ENCODE measurements around the gene MBD4. TPM values are rescaled to one million over a fixed set of nuclear protein-coding genes. Genes with fewer than 3 reads are reported as not detected.

MBD4 gene
- total RNA-seq, 1 experiment from 2014 or later, result 36.9 TPM

DNA sequence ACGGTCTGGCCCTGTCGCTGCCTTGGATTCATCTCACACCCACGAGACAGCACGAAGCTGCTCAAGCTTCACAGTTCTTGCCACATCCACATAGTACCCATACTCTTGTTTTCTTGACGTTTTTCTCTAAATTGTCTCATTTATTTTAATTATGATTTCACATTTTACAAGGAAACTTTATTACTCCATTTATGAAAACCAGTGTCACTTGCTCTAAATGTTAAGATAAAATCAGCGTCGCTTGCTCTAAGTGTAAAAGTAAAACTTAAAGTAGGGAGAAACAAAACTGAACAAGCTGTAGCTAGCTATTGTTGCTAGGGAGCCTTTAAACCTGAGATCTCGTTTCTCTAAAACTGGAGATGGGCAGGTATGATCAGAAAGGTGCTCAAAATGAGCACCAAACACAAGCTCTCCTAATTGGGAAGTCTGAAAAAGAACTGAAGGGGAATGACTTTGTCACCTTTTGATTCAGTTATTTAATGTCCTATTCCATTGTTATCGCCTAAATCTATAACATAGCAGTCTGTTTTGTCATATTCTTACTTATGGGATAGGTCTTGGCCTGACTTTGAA lies 956 bp upstream of the MBD4 start:
- Mint-ChIP-seq H3K9me3 (no peaks in the 10 kb centered on the region), H3K4me1 (peaks cover 31% of the 10 kb centered on the region), H3K27me3 (ENCODE audit: low read depth) (no peaks in the 10 kb centered on the region; the same call in 1 of the 2 replicates), H3K4me3 (peak overlapping the region; percentile 99), H3K36me3 (peaks cover 25% of the 10 kb centered on the region), H3K27ac (peak overlapping the region; percentile 100)
- DNase-seq (ENCODE audit: low spot score) (no peak), ATAC-seq (no peak)
- CTCF ChIA-PET, result interaction anchor here (0.7 to 2.9 kb wide), 7 partner anchors 12 to 58 kb away, joined by 3 to 25 read pairs (median 5); partner anchors contain the start of gene EFCAB12
- POLR2A ChIA-PET, result interaction anchor here (0.6 to 1.8 kb wide), 7 partner anchors 8 to 177 kb away, joined by 3 to 10 read pairs (median 3); no protein-coding TSS in a partner anchor
- TF ChIP-seq CBFB (CRISPR knock-in tag; IDR thresholded peaks at IDR 0.05; ENCODE audit: low read depth) (no peak), ZNF317 (CRISPR knock-in tag; IDR thresholded peaks at IDR 0.05; ENCODE audit: borderline replicate concordance, low read depth) (no peak), ELF4 (CRISPR knock-in tag; IDR thresholded peaks at IDR 0.05; ENCODE audit: low read depth) (no peak), GTF2I (CRISPR knock-in tag; conservative IDR thresholded peaks at IDR 0.05) (no peak)
- TF ChIP-seq, protein P1, sequence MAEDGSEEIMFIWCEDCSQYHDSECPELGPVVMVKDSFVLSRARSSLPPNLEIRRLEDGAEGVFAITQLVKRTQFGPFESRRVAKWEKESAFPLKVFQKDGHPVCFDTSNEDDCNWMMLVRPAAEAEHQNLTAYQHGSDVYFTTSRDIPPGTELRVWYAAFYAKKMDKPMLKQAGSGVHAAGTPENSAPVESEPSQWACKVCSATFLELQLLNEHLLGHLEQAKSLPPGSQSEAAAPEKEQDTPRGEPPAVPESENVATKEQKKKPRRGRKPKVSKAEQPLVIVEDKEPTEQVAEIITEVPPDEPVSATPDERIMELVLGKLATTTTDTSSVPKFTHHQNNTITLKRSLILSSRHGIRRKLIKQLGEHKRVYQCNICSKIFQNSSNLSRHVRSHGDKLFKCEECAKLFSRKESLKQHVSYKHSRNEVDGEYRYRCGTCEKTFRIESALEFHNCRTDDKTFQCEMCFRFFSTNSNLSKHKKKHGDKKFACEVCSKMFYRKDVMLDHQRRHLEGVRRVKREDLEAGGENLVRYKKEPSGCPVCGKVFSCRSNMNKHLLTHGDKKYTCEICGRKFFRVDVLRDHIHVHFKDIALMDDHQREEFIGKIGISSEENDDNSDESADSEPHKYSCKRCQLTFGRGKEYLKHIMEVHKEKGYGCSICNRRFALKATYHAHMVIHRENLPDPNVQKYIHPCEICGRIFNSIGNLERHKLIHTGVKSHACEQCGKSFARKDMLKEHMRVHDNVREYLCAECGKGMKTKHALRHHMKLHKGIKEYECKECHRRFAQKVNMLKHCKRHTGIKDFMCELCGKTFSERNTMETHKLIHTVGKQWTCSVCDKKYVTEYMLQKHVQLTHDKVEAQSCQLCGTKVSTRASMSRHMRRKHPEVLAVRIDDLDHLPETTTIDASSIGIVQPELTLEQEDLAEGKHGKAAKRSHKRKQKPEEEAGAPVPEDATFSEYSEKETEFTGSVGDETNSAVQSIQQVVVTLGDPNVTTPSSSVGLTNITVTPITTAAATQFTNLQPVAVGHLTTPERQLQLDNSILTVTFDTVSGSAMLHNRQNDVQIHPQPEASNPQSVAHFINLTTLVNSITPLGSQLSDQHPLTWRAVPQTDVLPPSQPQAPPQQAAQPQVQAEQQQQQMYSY (CRISPR knock-in tag; IDR thresholded peaks at IDR 0.05), result no peak
- TF ChIP-seq, protein P2, sequence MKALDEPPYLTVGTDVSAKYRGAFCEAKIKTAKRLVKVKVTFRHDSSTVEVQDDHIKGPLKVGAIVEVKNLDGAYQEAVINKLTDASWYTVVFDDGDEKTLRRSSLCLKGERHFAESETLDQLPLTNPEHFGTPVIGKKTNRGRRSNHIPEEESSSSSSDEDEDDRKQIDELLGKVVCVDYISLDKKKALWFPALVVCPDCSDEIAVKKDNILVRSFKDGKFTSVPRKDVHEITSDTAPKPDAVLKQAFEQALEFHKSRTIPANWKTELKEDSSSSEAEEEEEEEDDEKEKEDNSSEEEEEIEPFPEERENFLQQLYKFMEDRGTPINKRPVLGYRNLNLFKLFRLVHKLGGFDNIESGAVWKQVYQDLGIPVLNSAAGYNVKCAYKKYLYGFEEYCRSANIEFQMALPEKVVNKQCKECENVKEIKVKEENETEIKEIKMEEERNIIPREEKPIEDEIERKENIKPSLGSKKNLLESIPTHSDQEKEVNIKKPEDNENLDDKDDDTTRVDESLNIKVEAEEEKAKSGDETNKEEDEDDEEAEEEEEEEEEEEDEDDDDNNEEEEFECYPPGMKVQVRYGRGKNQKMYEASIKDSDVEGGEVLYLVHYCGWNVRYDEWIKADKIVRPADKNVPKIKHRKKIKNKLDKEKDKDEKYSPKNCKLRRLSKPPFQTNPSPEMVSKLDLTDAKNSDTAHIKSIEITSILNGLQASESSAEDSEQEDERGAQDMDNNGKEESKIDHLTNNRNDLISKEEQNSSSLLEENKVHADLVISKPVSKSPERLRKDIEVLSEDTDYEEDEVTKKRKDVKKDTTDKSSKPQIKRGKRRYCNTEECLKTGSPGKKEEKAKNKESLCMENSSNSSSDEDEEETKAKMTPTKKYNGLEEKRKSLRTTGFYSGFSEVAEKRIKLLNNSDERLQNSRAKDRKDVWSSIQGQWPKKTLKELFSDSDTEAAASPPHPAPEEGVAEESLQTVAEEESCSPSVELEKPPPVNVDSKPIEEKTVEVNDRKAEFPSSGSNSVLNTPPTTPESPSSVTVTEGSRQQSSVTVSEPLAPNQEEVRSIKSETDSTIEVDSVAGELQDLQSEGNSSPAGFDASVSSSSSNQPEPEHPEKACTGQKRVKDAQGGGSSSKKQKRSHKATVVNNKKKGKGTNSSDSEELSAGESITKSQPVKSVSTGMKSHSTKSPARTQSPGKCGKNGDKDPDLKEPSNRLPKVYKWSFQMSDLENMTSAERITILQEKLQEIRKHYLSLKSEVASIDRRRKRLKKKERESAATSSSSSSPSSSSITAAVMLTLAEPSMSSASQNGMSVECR (CRISPR knock-in tag; IDR thresholded peaks at IDR 0.05; ENCODE audit: borderline replicate concordance), result no peak
- TF ChIP-seq, protein P3, sequence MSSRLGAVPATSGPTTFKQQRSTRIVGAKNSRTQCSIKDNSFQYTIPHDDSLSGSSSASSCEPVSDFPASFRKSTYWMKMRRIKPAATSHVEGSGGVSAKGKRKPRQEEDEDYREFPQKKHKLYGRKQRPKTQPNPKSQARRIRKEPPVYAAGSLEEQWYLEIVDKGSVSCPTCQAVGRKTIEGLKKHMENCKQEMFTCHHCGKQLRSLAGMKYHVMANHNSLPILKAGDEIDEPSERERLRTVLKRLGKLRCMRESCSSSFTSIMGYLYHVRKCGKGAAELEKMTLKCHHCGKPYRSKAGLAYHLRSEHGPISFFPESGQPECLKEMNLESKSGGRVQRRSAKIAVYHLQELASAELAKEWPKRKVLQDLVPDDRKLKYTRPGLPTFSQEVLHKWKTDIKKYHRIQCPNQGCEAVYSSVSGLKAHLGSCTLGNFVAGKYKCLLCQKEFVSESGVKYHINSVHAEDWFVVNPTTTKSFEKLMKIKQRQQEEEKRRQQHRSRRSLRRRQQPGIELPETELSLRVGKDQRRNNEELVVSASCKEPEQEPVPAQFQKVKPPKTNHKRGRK (CRISPR knock-in tag; IDR thresholded peaks at IDR 0.05; ENCODE audit: borderline replicate concordance), result no peak
- TF ChIP-seq, protein P4, sequence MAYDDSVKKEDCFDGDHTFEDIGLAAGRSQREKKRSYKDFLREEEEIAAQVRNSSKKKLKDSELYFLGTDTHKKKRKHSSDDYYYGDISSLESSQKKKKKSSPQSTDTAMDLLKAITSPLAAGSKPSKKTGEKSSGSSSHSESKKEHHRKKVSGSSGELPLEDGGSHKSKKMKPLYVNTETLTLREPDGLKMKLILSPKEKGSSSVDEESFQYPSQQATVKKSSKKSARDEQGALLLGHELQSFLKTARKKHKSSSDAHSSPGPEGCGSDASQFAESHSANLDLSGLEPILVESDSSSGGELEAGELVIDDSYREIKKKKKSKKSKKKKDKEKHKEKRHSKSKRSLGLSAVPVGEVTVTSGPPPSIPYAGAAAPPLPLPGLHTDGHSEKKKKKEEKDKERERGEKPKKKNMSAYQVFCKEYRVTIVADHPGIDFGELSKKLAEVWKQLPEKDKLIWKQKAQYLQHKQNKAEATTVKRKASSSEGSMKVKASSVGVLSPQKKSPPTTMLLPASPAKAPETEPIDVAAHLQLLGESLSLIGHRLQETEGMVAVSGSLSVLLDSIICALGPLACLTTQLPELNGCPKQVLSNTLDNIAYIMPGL (CRISPR knock-in tag; IDR thresholded peaks at IDR 0.05), result no peak
- TF ChIP-seq, protein P5, sequence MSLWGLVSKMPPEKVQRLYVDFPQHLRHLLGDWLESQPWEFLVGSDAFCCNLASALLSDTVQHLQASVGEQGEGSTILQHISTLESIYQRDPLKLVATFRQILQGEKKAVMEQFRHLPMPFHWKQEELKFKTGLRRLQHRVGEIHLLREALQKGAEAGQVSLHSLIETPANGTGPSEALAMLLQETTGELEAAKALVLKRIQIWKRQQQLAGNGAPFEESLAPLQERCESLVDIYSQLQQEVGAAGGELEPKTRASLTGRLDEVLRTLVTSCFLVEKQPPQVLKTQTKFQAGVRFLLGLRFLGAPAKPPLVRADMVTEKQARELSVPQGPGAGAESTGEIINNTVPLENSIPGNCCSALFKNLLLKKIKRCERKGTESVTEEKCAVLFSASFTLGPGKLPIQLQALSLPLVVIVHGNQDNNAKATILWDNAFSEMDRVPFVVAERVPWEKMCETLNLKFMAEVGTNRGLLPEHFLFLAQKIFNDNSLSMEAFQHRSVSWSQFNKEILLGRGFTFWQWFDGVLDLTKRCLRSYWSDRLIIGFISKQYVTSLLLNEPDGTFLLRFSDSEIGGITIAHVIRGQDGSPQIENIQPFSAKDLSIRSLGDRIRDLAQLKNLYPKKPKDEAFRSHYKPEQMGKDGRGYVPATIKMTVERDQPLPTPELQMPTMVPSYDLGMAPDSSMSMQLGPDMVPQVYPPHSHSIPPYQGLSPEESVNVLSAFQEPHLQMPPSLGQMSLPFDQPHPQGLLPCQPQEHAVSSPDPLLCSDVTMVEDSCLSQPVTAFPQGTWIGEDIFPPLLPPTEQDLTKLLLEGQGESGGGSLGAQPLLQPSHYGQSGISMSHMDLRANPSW (CRISPR knock-in tag; conservative IDR thresholded peaks at IDR 0.05; ENCODE audit: low read depth), result no peak
